ENCODE data around the gene TRIML2. TPM values are rescaled to one million over a fixed set of nuclear protein-coding genes. Genes with fewer than 3 reads are reported as not detected.

The TRIML2 gene
- total and polyA plus RNA-seq, 9 of the 15 experiments (the other 6 are each of a cell fraction or from before 2014, with no cell fraction given) = 0.03 to 0.16 TPM; not detected in 7

- in situ Hi-C loops (cut with MboI) = no loop called here
- intact Hi-C loops (cut with micrococcal nuclease) = no loop called here
- H3K4me2 ChIP-seq (ENCODE audit: insufficient read depth, low read length) = no peak overlapping the region
- no peak overlapping the region for H3K27ac ChIP-seq (ENCODE audit: extremely low read depth, low read depth, low read length)
- peaks cover 0 to 7% of the 10 kb centered on the region in 2 experiments; a peak in 1 of 5 replicates for H3K27me3 ChIP-seq (ENCODE audit: control insufficient read depth in 2 of 2, insufficient read depth in 2 of 2, low read length in 2 of 2)
- H3K9me1 ChIP-seq (ENCODE audit: control insufficient read depth, insufficient read depth, low read length) = no peaks in the 10 kb centered on the region
- H3K36me3 ChIP-seq (ENCODE audit: control insufficient read depth, insufficient read depth, low read length) = no peaks in the 10 kb centered on the region
- no peaks in the 10 kb centered on the region for H3K9me3 ChIP-seq (replicated peaks; ENCODE audit: control insufficient read depth, insufficient read depth, low read depth, low read length)
- DNase-seq (ENCODE audit: extremely low read depth in 1 of 4, low spot score in 3 of 4) = no peak
- H2AFZ ChIP-seq (ENCODE audit: low read depth, low read length) = no peak overlapping the region
- no peak for ATAC-seq
- no peaks in the 10 kb centered on the region for H3K79me2 ChIP-seq (ENCODE audit: control insufficient read depth, insufficient read depth, low read length)
- FAIRE-seq = no peak
- CTCF ChIA-PET (ENCODE audit: low intra/inter-chr PET ratio) = no interaction called here
- no peaks in the 10 kb centered on the region for H3K4me1 ChIP-seq (replicated peaks in 1 of 2; ENCODE audit: control insufficient read depth in 2 of 2, insufficient read depth in 2 of 2, low read length in 2 of 2)
- no peak overlapping the region for H3K4me3 ChIP-seq
- no peak overlapping the region for H3K9ac ChIP-seq (ENCODE audit: insufficient read depth in 1 of 2, low read depth in 2 of 2, low read length in 2 of 2)
- POLR2A ChIA-PET = no interaction called here
- no peaks in the 10 kb centered on the region for H4K20me1 ChIP-seq (replicated peaks; ENCODE audit: control insufficient read depth, insufficient read depth, low read length)
- no peak for TF ChIP-seq TEAD4 (IDR thresholded peaks at IDR 0.05; ENCODE audit: low read length)
- TF ChIP-seq TEAD4 (CRISPR knock-in tag; IDR thresholded peaks at IDR 0.05; ENCODE audit: borderline replicate concordance) = no peak
- no peak for TF ChIP-seq PPARD (CRISPR knock-in tag; IDR thresholded peaks at IDR 0.05)
- no peak for TF ChIP-seq ZNF766 (CRISPR knock-in tag; conservative IDR thresholded peaks at IDR 0.05)
- 0% methylated on average over 13 of the region's 13 CpGs for WGBS (ENCODE audit: insufficient coverage, low coverage, missing lambda C conversion rate)
- no TSS peak for BruUV-seq (replicated peaks)
Observed at GRCh38 chr4:188121530-188121929, 12.1 kb upstream of the TRIML2 start.

- ATAC-seq = no peak
- TF ChIP-seq, protein P1, sequence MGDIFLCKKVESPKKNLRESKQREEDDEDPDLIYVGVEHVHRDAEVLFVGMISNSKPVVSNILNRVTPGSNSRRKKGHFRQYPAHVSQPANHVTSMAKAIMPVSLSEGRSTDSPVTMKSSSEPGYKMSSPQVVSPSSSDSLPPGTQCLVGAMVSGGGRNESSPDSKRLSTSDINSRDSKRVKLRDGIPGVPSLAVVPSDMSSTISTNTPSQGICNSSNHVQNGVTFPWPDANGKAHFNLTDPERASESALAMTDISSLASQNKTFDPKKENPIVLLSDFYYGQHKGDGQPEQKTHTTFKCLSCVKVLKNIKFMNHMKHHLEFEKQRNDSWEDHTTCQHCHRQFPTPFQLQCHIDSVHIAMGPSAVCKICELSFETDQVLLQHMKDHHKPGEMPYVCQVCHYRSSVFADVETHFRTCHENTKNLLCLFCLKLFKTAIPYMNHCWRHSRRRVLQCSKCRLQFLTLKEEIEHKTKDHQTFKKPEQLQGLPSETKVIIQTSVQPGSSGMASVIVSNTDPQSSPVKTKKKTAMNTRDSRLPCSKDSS (IDR thresholded peaks at IDR 0.05; ENCODE audit: low read depth, partially characterized antibody) = no peak
- TF ChIP-seq SLC30A9 (CRISPR knock-in tag; IDR thresholded peaks at IDR 0.05) = no peak
- no peak for TF ChIP-seq KAT2B (IDR thresholded peaks at IDR 0.05; ENCODE audit: low read depth, low read length)
- no peak for TF ChIP-seq ZBTB49 (CRISPR knock-in tag; IDR thresholded peaks at IDR 0.05; ENCODE audit: borderline replicate concordance)
- no peak for TF ChIP-seq HMGN3 (IDR thresholded peaks at IDR 0.05; ENCODE audit: borderline replicate concordance, extremely low read depth, insufficient read length, low read depth, low read length)
- TF ChIP-seq NRF1 (conservative IDR thresholded peaks at IDR 0.05 in 1 of 2, IDR thresholded peaks at IDR 0.05 in 1 of 2) = no peak
- no peak for TF ChIP-seq MYC (IDR thresholded peaks at IDR 0.05; ENCODE audit: low read depth, low read length)
- no peak for TF ChIP-seq MYC (CRISPR knock-in tag; IDR thresholded peaks at IDR 0.05; ENCODE audit: borderline replicate concordance, low read depth)
- no peak overlapping the region for H3K9ac ChIP-seq (ENCODE audit: insufficient read depth in 1 of 2, low read depth in 2 of 2, low read length in 2 of 2)
- peaks cover 0 to 7% of the 10 kb centered on the region in 2 experiments; a peak in 1 of 5 replicates for H3K27me3 ChIP-seq (ENCODE audit: control insufficient read depth in 2 of 2, insufficient read depth in 2 of 2, low read length in 2 of 2)
- ChIA-PET POLR2A (no interaction called here), CTCF (ENCODE audit: low intra/inter-chr PET ratio) (no interaction called here)
- H2AFZ ChIP-seq (ENCODE audit: low read depth, low read length) = no peak overlapping the region
- no peak overlapping the region for H3K27ac ChIP-seq (ENCODE audit: extremely low read depth, low read depth, low read length)
- intact Hi-C loops (cut with micrococcal nuclease) = no loop called here
- BruUV-seq (replicated peaks) = no TSS peak
- H3K4me3 ChIP-seq = no peak overlapping the region
- FAIRE-seq = no peak
- no peak for DNase-seq (ENCODE audit: extremely low read depth in 1 of 4, low spot score in 3 of 4)
- H3K79me2 ChIP-seq (ENCODE audit: control insufficient read depth, insufficient read depth, low read length) = no peaks in the 10 kb centered on the region
- no peaks in the 10 kb centered on the region for H3K9me3 ChIP-seq (replicated peaks; ENCODE audit: control insufficient read depth, insufficient read depth, low read depth, low read length)
- H3K4me2 ChIP-seq (ENCODE audit: insufficient read depth, low read length) = no peak overlapping the region
- 0% methylated on average over 16 of the region's 16 CpGs for WGBS (ENCODE audit: insufficient coverage, low coverage, missing lambda C conversion rate)
- H4K20me1 ChIP-seq (replicated peaks; ENCODE audit: control insufficient read depth, insufficient read depth, low read length) = no peaks in the 10 kb centered on the region
- H3K9me1 ChIP-seq (ENCODE audit: control insufficient read depth, insufficient read depth, low read length) = no peaks in the 10 kb centered on the region
- no peaks in the 10 kb centered on the region for H3K36me3 ChIP-seq (ENCODE audit: control insufficient read depth, insufficient read depth, low read length)
- no peaks in the 10 kb centered on the region for H3K4me1 ChIP-seq (replicated peaks in 1 of 2; ENCODE audit: control insufficient read depth in 2 of 2, insufficient read depth in 2 of 2, low read length in 2 of 2)
- in situ Hi-C loops (cut with MboI) = no loop called here
Observed at GRCh38 chr4:188117631-188118324, 8.4 kb upstream of the TRIML2 start.
